GM20000 (cell line): ENCODE measurements around the gene PHF12.

Source experiments
- DNase-seq: peaks from one replicate; pipeline ENCODE4 v3.0.0; 2012; ENCODE audit warnings: low spot score
- TF ChIP-seq, protein P1 (sequence below): IDR thresholded peaks from 2 replicates; pipeline ENCODE4 v1.5.1; 2012; ENCODE audit warnings: mild to moderate bottlenecking, control low read depth; ENCODE audit errors: extremely low read depth, missing control alignments

PHF12 gene

DNA sequence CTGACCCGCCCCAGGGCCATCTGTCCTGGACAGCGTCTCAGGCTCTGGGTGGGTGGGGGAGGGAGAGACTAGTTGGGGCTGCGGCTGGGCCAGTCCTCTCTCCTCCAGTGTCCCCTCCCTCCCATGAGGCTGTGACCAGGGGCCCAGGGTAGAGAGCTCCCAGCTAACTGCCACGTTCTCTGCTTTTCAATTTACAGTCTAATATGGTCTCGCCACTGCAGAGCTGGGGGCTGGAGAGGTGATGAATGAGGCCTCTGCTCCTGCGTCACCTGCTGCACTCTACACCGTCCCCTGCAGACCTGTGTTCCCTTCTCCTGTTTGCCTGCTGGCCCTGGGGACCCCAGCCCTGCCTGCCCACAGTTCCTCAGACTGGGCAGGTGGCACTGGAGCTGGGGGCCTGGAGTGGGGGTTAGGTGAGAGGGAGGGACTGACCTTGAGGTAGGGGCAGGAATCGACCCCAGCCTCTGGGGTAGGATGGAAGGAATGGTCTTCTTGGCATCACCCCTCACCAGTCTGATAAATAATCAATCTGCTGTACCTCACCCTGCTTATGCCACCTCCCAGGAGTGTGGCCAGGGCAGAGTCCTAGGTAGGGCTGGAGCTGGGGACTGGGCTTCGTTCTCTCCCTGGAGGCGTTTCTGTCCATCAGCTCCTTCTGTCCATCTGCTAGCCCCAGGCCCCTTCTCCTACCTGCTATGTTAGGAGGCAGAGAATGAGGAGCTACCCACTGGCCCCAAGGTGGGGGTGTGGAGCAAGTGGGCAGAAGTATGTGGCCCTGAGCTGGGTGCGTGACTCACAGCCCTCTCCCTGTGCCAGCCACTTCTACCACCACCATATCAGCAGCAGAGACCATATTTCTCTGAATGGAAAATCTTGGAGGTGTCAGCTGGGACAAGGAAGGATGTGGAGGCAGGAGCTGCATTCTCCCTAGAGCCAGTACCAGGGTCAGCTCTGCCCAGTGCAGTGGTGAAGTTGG lies 41.6 kb upstream of the PHF12 start:
- TF ChIP-seq, protein P1, sequence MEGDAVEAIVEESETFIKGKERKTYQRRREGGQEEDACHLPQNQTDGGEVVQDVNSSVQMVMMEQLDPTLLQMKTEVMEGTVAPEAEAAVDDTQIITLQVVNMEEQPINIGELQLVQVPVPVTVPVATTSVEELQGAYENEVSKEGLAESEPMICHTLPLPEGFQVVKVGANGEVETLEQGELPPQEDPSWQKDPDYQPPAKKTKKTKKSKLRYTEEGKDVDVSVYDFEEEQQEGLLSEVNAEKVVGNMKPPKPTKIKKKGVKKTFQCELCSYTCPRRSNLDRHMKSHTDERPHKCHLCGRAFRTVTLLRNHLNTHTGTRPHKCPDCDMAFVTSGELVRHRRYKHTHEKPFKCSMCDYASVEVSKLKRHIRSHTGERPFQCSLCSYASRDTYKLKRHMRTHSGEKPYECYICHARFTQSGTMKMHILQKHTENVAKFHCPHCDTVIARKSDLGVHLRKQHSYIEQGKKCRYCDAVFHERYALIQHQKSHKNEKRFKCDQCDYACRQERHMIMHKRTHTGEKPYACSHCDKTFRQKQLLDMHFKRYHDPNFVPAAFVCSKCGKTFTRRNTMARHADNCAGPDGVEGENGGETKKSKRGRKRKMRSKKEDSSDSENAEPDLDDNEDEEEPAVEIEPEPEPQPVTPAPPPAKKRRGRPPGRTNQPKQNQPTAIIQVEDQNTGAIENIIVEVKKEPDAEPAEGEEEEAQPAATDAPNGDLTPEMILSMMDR: no peak
- DNase-seq: no peak

DNA sequence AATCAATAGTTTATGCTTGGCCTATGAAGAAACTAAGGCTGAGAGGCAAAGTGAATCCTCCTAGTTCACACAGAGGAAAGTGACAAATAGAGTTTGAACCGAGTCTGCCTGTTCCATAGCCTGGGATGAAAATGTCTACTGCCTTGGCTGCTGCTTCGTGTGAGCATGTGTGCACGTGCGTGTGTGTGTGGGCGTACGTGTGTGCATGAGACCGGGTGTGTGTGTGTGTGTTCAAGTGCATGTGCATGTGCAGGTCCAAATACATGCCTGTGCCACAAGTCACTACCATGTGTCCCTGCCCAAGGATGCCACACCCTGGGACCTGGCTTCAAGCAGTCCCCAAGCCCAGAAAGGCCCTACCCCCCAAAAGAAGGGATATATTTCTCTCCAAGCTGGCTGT lies 40.9 kb upstream of the PHF12 start:
- no peak for DNase-seq
- TF ChIP-seq, protein P1: no peak

DNA sequence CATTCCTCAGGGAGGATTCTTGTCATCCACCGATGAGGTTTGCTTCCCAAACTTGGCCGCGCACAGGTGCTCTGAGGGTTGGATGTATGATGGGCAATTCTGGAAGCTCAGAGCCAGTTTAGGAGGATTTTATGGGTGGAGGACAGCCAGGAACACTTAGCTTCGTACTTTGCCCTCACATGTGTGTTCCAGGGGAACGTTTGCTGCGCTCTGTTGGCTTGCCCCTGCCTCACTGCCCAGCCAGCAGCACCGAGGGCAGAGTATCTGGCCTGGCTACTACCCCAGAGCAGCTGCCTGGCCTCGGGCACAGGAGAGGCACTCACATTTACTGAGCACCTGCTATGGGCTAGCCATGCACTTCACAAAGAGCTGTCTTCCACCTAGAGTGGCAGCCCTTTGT lies 40.5 kb upstream of the PHF12 start:
- DNase-seq: no peak
- TF ChIP-seq, protein P1: no peak

DNA sequence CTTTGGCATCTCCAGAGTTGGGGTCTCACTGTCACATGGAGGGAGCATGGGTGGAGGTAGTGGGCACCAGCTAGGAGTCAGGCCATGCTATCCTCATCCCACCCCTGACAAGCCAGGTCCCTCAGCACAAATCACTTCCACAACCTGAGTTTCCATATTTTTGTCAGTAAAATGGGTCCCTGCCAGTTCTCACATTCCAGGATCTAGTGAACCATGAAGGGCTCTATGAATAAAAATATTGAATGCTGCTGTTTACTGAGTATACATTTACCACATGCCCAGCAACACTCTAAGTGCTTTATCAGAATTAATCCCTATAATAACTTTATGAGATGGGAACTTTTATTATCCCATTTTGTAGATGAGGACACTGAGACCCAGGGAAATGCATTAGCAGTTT lies 37.7 kb upstream of the PHF12 start:
- TF ChIP-seq, protein P1: no peak
- no peak for DNase-seq

DNA sequence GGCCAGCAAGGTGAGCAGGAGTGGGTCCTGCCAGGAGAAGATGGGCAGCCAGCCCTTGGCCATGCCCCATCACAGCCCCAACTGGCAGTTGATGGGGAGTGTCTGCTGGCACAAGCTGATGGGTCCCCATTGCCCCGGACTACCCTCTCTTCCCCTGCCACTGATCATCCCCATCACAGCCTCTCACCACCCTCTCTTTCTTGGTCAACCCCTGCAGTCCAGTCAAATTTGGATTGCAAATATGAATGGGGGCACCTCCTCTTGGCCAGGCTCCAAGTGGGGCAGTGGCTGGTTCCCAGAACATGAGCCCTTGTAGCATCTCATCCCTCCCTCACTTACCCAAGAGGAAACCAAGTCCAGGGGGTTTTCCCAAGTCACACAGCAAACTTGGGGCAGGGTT lies 37.2 kb upstream of the PHF12 start:
- TF ChIP-seq, protein P1: no peak
- DNase-seq: no peak

DNA sequence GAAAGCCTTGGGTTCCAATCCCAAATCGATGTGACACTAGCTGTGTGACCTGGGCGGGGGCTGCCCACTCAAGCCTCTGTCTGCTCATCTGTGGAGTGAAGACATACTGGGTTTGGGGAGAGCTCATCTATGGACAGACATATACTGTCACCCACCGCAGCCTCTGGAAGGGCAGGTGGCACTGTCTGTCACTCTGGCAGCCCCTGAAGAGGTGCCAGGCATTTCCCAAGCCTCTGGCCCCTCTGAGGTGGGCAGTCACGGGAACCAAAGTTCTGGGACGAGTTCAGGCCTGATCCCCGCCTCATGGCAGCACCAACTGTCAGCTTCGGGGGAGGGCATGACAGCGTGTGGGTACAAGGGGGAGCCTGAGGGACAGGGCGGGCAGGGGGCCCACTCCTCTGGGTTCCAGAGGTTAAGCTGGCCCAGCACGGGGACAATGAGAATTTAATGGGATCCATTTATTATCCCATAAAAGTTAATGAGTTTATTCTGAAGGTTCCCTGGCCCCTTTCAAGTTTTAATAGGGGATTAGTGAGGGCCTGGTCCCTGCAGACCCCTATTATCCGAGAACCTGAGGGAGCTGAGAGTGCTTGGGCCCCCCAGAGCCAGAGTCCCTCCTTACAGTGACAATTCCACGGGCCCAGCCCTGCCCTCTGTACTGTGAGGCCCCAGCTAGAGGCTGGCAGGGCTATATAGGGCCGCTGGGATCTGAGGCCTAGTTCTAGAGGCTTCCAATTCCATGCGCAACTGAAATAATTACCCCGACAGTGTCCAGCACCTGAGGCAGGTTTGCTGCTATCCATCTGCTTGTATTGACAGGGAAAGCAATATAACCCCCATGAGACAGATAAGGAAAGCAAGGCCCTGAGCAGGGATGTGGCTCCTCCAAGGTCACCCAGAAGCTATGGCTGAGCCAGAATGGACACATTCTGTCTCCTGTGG lies 35.7 kb upstream of the PHF12 start:
- TF ChIP-seq, protein P1: no peak
- no peak for DNase-seq
